DND-41 (cell line): Measurements from ENCODE around the gene HSPG2.

ENCODE experiments used
- CTCF ChIP-seq: IDR thresholded peaks from 2 replicates; pipeline ENCODE4 v1.5.1; 2012; ENCODE audit warnings: borderline replicate concordance, low read length, moderate library complexity, mild to moderate bottlenecking; ENCODE audit not compliant: poor library complexity, severe bottlenecking; ENCODE audit errors: extremely low read depth
- EZH2 ChIP-seq: IDR thresholded peaks from 3 replicates; pipeline ENCODE4 v1.6.1; 2012; ENCODE audit warnings: borderline replicate concordance, low read depth, mild to moderate bottlenecking, moderate library complexity, low read length, inconsistent platforms; ENCODE audit not compliant: severe bottlenecking

DNA sequence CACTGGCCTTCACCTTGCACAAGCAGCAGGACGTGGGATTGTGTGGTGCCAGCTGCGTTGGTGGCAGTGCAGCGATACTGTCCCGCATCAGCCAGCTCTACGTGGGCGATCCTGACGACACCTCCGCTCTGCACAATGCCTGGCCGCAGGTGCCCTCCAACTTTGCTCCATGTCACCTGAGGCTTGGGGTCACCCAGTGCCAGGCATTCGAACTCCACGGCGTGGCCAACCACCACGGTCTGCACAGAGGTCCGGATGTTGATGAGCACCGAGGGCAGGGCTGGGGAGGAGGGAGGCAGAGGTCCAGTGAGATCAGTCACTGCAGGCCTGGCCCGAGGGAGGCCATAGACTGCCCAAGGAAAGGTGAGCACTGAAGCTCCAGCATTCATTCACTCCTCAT is 102.4 kb downstream of the HSPG2 start:
- TF ChIP-seq CTCF (no peak), EZH2 (no peak)
